ENCODE measurements around the gene SYT8. TPM values are rescaled to one million over a fixed set of nuclear protein-coding genes. Genes with fewer than 3 reads are reported as not detected.

The SYT8 gene
- total RNA-seq, 2 donors from 2014 or later = 1.7 to 4.1 TPM

DNA sequence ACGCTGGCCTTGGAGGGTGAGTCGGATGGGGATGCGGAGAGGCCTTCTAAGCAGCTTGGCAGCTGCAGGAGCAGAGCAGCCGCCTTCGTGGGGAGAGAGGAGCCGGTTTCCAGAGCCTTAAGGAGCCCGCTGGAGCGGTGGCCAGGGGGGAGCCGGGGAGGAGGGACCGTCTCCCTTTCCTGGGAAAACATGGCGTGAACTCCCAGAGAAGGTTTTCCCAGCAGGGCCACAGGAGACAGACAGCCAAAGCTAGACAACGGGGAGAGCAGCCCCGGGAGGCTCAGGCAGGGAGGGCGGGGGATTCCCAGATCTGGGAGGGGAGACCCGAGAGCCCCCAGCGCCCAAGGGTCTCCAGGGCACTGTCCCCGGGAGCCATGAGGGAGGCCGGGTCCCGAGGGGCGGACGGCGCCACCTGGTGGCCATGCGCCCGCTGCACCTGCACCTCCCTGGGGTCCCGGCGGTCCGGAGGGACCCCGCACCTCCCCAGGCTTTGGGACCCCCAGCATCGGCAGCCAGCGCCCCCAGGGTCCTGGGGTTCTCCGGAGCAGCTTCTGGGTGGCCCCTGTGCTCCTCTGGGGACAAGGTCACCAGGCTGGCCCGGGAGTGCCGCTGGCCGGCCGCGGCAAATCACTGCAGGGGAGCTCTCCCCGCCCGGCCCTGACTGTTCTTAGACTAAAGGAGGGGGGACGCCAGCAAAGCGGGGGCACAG is 2.4 kb upstream of the SYT8 start:
- WGBS = 19% methylated on average over 33 of the region's 40 CpGs
- no peak for DNase-seq (ENCODE audit: low spot score)

GRCh38 chr11:1832920-1833295 is 1.9 kb upstream of the SYT8 start:
- peaks cover 5% of the 10 kb centered on the region for H3K4me1 ChIP-seq (replicated peaks)
- peaks cover 5% of the 10 kb centered on the region for H3K27me3 ChIP-seq (replicated peaks; ENCODE audit: insufficient read depth)
- TF ChIP-seq, protein P1, sequence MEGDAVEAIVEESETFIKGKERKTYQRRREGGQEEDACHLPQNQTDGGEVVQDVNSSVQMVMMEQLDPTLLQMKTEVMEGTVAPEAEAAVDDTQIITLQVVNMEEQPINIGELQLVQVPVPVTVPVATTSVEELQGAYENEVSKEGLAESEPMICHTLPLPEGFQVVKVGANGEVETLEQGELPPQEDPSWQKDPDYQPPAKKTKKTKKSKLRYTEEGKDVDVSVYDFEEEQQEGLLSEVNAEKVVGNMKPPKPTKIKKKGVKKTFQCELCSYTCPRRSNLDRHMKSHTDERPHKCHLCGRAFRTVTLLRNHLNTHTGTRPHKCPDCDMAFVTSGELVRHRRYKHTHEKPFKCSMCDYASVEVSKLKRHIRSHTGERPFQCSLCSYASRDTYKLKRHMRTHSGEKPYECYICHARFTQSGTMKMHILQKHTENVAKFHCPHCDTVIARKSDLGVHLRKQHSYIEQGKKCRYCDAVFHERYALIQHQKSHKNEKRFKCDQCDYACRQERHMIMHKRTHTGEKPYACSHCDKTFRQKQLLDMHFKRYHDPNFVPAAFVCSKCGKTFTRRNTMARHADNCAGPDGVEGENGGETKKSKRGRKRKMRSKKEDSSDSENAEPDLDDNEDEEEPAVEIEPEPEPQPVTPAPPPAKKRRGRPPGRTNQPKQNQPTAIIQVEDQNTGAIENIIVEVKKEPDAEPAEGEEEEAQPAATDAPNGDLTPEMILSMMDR (IDR thresholded peaks at IDR 0.05) = no peak
- TF ChIP-seq POLR2AphosphoS5 (IDR thresholded peaks at IDR 0.05) (no peak), POLR2A (IDR thresholded peaks at IDR 0.05) (no peak)
- no peaks in the 10 kb centered on the region for H3K36me3 ChIP-seq
- H3K4me3 ChIP-seq = no peak overlapping the region
- peak overlapping the region in 1 of 2 donors; percentile 74 for H3K27ac ChIP-seq
- 43% methylated on average over 16 of the region's 17 CpGs for WGBS
- H3K9me3 ChIP-seq = no peaks in the 10 kb centered on the region
- intact Hi-C loops (cut with DNase I) = loop anchor here (1.0 kb wide), 2 partner anchors 139 to 182 kb away; no protein-coding TSS in a partner anchor
- DNase-seq (ENCODE audit: low spot score) = no peak

More for the DNA sequence above, 2.4 kb upstream of the SYT8 start:
- no peaks in the 10 kb centered on the region for H3K36me3 ChIP-seq
- peaks cover 5% of the 10 kb centered on the region for H3K27me3 ChIP-seq (replicated peaks; ENCODE audit: insufficient read depth)
- intact Hi-C loops (cut with DNase I) = loop anchor here (1.0 kb wide), 2 partner anchors 138 to 181 kb away; no protein-coding TSS in a partner anchor
- no peak overlapping the region for H3K27ac ChIP-seq
- peaks cover 8% of the 10 kb centered on the region for H3K4me1 ChIP-seq (replicated peaks)
- no peaks in the 10 kb centered on the region for H3K9me3 ChIP-seq
- H3K4me3 ChIP-seq = no peak overlapping the region
- TF ChIP-seq, protein P1 (IDR thresholded peaks at IDR 0.05) = peak; percentile 93 to 97 (median 96)
- TF ChIP-seq POLR2A (IDR thresholded peaks at IDR 0.05) = no peak

GRCh38 chr11:1834062-1834610 is 654 bp upstream of the SYT8 start:
- intact Hi-C loops (cut with DNase I) = no loop called here
- H3K27ac ChIP-seq = peak overlapping the region; percentile 51 to 74
- DNase-seq (ENCODE audit: low spot score) = peak; percentile 89

GRCh38 chr11:1835671-1836010 is 851 bp downstream of the SYT8 start:
- WGBS = 90% methylated on average over 12 of the region's 12 CpGs
- Histone ChIP-seq H3K4me3 (no peak overlapping the region), H3K4me1 (replicated peaks) (peaks cover 5% of the 10 kb centered on the region)

More at GRCh38 chr11:1834062-1834610, 654 bp upstream of the SYT8 start:
- 69% methylated on average over 14 of the region's 14 CpGs for WGBS
- Histone ChIP-seq H3K27me3 (replicated peaks; ENCODE audit: insufficient read depth) (peaks cover 2% of the 10 kb centered on the region), H3K4me1 (replicated peaks) (peaks cover 5% of the 10 kb centered on the region), H3K36me3 (no peaks in the 10 kb centered on the region), H3K9me3 (no peaks in the 10 kb centered on the region), H3K4me3 (no peak overlapping the region)
- TF ChIP-seq, protein P1 (IDR thresholded peaks at IDR 0.05) = peak in 2 of 4 experiments; percentile 32 to 48
- TF ChIP-seq POLR2AphosphoS5 (IDR thresholded peaks at IDR 0.05) = peak; percentile 85
- no peak for TF ChIP-seq POLR2A (IDR thresholded peaks at IDR 0.05)

More at GRCh38 chr11:1835671-1836010, 851 bp downstream of the SYT8 start:
- TF ChIP-seq, protein P1 (IDR thresholded peaks at IDR 0.05) = no peak
- TF ChIP-seq POLR2AphosphoS5 (IDR thresholded peaks at IDR 0.05) = no peak
- no peak for TF ChIP-seq POLR2A (IDR thresholded peaks at IDR 0.05)
- DNase-seq (ENCODE audit: low spot score) = no peak
- H3K27ac ChIP-seq = no peak overlapping the region
- no peaks in the 10 kb centered on the region for H3K9me3 ChIP-seq
- intact Hi-C loops (cut with DNase I) = loop anchor here (5.0 kb wide), 2 partner anchors 47 to 317 kb away; no protein-coding TSS in a partner anchor
- no peaks in the 10 kb centered on the region for H3K36me3 ChIP-seq
- no peaks in the 10 kb centered on the region for H3K27me3 ChIP-seq (replicated peaks; ENCODE audit: insufficient read depth)

Data from prostate gland (tissue), 2 donors.